Body of pancreas (tissue), 4 donors: ENCODE data around the gene ZNF608. TPM values are rescaled to one million over a fixed set of nuclear protein-coding genes. Genes with fewer than 3 reads are reported as not detected.
A peak's percentile ranks its signal among the peaks of the same experiment; 100 is the strongest.

Experiments
- ATAC-seq: fragments of 150-250 bp; one replicate; pipeline ENCODE4 v1.9.1; 2016
- DNase-seq, 4 donors: peaks; one replicate each; pipeline ENCODE4 v3.0.0-alpha.2; 2019
- H3K27ac ChIP-seq, 4 donors: fragments of 200-600 bp; sonication (generic); 1 replicate in 3 of 4; 2 replicates in 1 of 4; pipeline versions ENCODE4 v1.5.1 to v1.6.1; 2016 to 2019; ENCODE audit warnings: mild to moderate bottlenecking in 1 of 4, mixed read lengths in 1 of 4, moderate library complexity in 1 of 4
- H3K27me3 ChIP-seq, 2 donors: fragments of 200-600 bp; sonication (generic); one replicate each; pipeline ENCODE4 v1.6.0; 2016; ENCODE audit warnings: mild to moderate bottlenecking in 1 of 2
- H3K36me3 ChIP-seq, 2 donors: fragments of 200-600 bp; sonication (generic); replicated peaks in 1 of 2; 2 replicates each; pipeline ENCODE4 v1.5.1; 2016; ENCODE audit warnings: low read depth in 2 of 2; ENCODE audit not compliant: insufficient read depth in 1 of 2
- H3K4me1 ChIP-seq: fragments of 200-600 bp; sonication (generic); one replicate; pipeline ENCODE4 v1.6.0; 2016
- H3K4me3 ChIP-seq, 2 donors: fragments of 200-600 bp; sonication (generic); 1 replicate in 1 of 2; 2 replicates in 1 of 2; pipeline ENCODE4 v1.5.1; 2016 to 2019
- H3K9me3 ChIP-seq, 3 donors: fragments of 200-600 bp; sonication (generic); 1 replicate in 2 of 3; 2 replicates in 1 of 3; pipeline ENCODE4 v1.5.1; 2016
- CTCF ChIP-seq, 7 experiments: fragments of 450-650 bp in 4 of 7; fragments of 200-600 bp in 3 of 7; sonication (generic) in 3 of 7; IDR thresholded peaks; one replicate each; pipeline ENCODE4 v1.5.1; 2016 to 2019; ENCODE audit warnings: antibody characterized with exemption in 7 of 7
- POLR2A ChIP-seq, 3 donors: fragments of 450-650 bp; IDR thresholded peaks; one replicate each; pipeline ENCODE4 v1.6.1; 2016; ENCODE audit warnings: antibody characterized with exemption in 3 of 3, mild to moderate bottlenecking in 2 of 3
- WGBS, 2 donors: methylation state at CpG; one replicate each; pipeline ENCODE4 v1.1.5; 2017; 5-methylcytosine and 5-hydroxymethylcytosine counted together
- intact Hi-C: fragments of 100-400 bp; cut with DNase I; formaldehyde crosslinking; loops from one replicate; pipeline ENCODE4 v1.15.1; 2023
- total RNA-seq, 2 donors: library from RNA; depleted of rRNA; stranded (reverse); fragments of >200 nt; gene quantifications; one replicate each; pipeline ENCODE4 v1.1.0, GENCODE V29; 2016

The ZNF608 gene
- total RNA-seq, 2 donors from 2014 or later = 30.1 to 33.6 TPM

GRCh38 chr5:124725622-124726258, 20.7 kb downstream of the ZNF608 start:
- no peaks in the 10 kb centered on the region for H3K36me3 ChIP-seq
- TF ChIP-seq CTCF (IDR thresholded peaks at IDR 0.05) = no peak
- no peak for TF ChIP-seq POLR2A (IDR thresholded peaks at IDR 0.05)
- no peaks in the 10 kb centered on the region for H3K9me3 ChIP-seq
- H3K27ac ChIP-seq = no peak overlapping the region
- DNase-seq = no peak
- H3K27me3 ChIP-seq = no peaks in the 10 kb centered on the region
- no peak overlapping the region for H3K4me3 ChIP-seq
- no peak for ATAC-seq
- intact Hi-C loops = no loop called here
- H3K4me1 ChIP-seq = peaks cover 41% of the 10 kb centered on the region
- 55 to 56% methylated on average over 4 of the region's 4 CpGs for WGBS, 2 donors

- intact Hi-C loops = no loop called here
- H3K4me3 ChIP-seq = no peak overlapping the region
- H3K27me3 ChIP-seq = no peaks in the 10 kb centered on the region
- H3K4me1 ChIP-seq = peaks cover 47% of the 10 kb centered on the region
- no peak overlapping the region for H3K27ac ChIP-seq
- TF ChIP-seq POLR2A (IDR thresholded peaks at IDR 0.05) = no peak
- TF ChIP-seq CTCF (IDR thresholded peaks at IDR 0.05) = no peak
- 56 to 65% methylated on average over 4 of the region's 4 CpGs for WGBS, 2 donors
- no peak for ATAC-seq
- H3K36me3 ChIP-seq = no peaks in the 10 kb centered on the region
- no peaks in the 10 kb centered on the region for H3K9me3 ChIP-seq
- no peak for DNase-seq
Observed at GRCh38 chr5:124725040-124725434, 21.4 kb downstream of the ZNF608 start.

GRCh38 chr5:124724357-124725039, 21.9 kb downstream of the ZNF608 start:
- Histone ChIP-seq H3K4me1 (peaks cover 53% of the 10 kb centered on the region), H3K36me3 (no peaks in the 10 kb centered on the region), H3K9me3 (no peaks in the 10 kb centered on the region), H3K4me3 (no peak overlapping the region), H3K27me3 (no peaks in the 10 kb centered on the region), H3K27ac (no peak overlapping the region)
- no peak for ATAC-seq
- WGBS, 2 donors = 75 to 78% methylated on average over 6 of the region's 6 CpGs
- no peak for DNase-seq
- intact Hi-C loops = no loop called here
- TF ChIP-seq CTCF (IDR thresholded peaks at IDR 0.05) (peak in 1 of 7 experiments; percentile 5), POLR2A (IDR thresholded peaks at IDR 0.05) (no peak)

GRCh38 chr5:124721229-124721735, 25.2 kb downstream of the ZNF608 start:
- Histone ChIP-seq H3K4me1 (peaks cover 65% of the 10 kb centered on the region), H3K9me3 (no peaks in the 10 kb centered on the region), H3K4me3 (no peak overlapping the region), H3K27me3 (no peaks in the 10 kb centered on the region), H3K36me3 (no peaks in the 10 kb centered on the region), H3K27ac (peak overlapping the region in 1 of 4 donors; percentile 43)
- ATAC-seq (no peak), DNase-seq (no peak)
- 76 to 90% methylated on average over 8 of the region's 8 CpGs for WGBS, 2 donors
- no peak for TF ChIP-seq CTCF (IDR thresholded peaks at IDR 0.05)
- no peak for TF ChIP-seq POLR2A (IDR thresholded peaks at IDR 0.05)
- intact Hi-C loops = no loop called here
